Sigmoid colon (tissue), 4 donors: ENCODE measurements around the gene C5AR2.

Experiments
- POLR2AphosphoS5 ChIP-seq, 4 donors: sonication (generic); formaldehyde crosslinking; IDR thresholded peaks; one replicate each; pipeline ENCODE4 v1.6.1; 2017; ENCODE audit warnings: antibody characterized with exemption in 4 of 4
- TF ChIP-seq, protein P1 (sequence below), 4 experiments: fragments of 450-650 bp in 3 of 4; fragments of 200-600 bp in 1 of 4; IDR thresholded peaks; one replicate each; pipeline ENCODE4 v1.5.1; 2016 to 2019; ENCODE audit warnings: antibody characterized with exemption in 4 of 4, mild to moderate bottlenecking in 3 of 4, moderate library complexity in 2 of 4

DNA sequence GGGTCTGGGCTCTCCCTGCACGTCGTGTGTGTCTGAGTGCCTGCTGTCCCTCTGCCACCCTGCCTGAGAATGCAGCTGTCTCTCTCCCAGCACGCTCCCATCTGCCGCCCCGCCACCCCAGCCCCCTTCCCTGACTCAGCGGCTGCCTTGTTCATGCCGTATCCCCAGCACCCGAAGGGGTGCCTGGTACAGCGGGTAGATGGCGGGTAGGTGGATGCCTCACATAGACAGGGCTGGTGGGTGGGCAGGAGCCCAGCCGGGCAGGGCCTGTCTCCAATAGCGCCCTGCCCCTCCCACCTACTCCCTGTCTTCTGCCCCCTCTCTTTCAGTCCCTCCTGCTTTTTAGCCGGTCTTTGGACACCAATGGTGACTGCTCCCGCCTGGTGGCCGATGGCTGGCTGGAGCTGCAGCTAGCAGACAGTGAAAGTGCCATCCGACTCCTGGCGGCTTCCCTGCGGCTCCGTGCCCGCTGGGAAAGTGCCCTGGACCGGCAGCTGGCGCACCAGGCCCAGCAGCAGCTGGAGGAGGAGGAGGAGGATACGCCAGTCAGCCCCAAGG lies 47.5 kb downstream of the C5AR2 start:
- TF ChIP-seq, protein P1, sequence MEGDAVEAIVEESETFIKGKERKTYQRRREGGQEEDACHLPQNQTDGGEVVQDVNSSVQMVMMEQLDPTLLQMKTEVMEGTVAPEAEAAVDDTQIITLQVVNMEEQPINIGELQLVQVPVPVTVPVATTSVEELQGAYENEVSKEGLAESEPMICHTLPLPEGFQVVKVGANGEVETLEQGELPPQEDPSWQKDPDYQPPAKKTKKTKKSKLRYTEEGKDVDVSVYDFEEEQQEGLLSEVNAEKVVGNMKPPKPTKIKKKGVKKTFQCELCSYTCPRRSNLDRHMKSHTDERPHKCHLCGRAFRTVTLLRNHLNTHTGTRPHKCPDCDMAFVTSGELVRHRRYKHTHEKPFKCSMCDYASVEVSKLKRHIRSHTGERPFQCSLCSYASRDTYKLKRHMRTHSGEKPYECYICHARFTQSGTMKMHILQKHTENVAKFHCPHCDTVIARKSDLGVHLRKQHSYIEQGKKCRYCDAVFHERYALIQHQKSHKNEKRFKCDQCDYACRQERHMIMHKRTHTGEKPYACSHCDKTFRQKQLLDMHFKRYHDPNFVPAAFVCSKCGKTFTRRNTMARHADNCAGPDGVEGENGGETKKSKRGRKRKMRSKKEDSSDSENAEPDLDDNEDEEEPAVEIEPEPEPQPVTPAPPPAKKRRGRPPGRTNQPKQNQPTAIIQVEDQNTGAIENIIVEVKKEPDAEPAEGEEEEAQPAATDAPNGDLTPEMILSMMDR (IDR thresholded peaks at IDR 0.05): no peak
- no peak for TF ChIP-seq POLR2AphosphoS5 (IDR thresholded peaks at IDR 0.05)
